H9 (cell line): Measurements from ENCODE around the gene DLEC1. TPM values are rescaled to one million over a fixed set of nuclear protein-coding genes. Genes with fewer than 3 reads are reported as not detected.

Experiments used
- DNase-seq: peaks from one replicate; pipeline ENCODE4 v3.0.0-alpha.2; 2017
- H2AFZ ChIP-seq: one replicate; pipeline ENCODE4 v1.6.1; 2013; ENCODE audit warnings: mild to moderate bottlenecking, low read length, control low read depth, moderate library complexity
- H2AK5ac ChIP-seq: 2 replicates; pipeline ENCODE4 v1.6.1; 2013; ENCODE audit warnings: low read length, control low read depth, mixed read lengths; ENCODE audit not compliant: insufficient read length
- H2BK120ac ChIP-seq: one replicate; pipeline ENCODE4 v1.6.1; 2013; ENCODE audit warnings: low read depth, mild to moderate bottlenecking, low read length, control low read depth, inconsistent platforms; ENCODE audit not compliant: poor library complexity, severe bottlenecking
- H2BK12ac ChIP-seq: 2 replicates; pipeline ENCODE4 v1.6.1; 2013; ENCODE audit warnings: low read length, control low read depth, mixed read lengths, low read depth; ENCODE audit not compliant: insufficient read length
- H2BK15ac ChIP-seq: 2 replicates; pipeline ENCODE4 v1.6.1; 2013; ENCODE audit warnings: low read depth, low read length, control low read depth
- H2BK20ac ChIP-seq: one replicate; pipeline ENCODE4 v1.6.1; 2013; ENCODE audit warnings: low read depth, mild to moderate bottlenecking, low read length, control low read depth, inconsistent platforms; ENCODE audit not compliant: poor library complexity, severe bottlenecking
- H2BK5ac ChIP-seq: 2 replicates; pipeline ENCODE4 v1.6.1; 2013; ENCODE audit warnings: low read length, control low read depth, mixed read lengths; ENCODE audit not compliant: insufficient read length
- H3K14ac ChIP-seq: 2 replicates; pipeline ENCODE4 v1.6.1; 2013; ENCODE audit warnings: low read length, control low read depth; ENCODE audit not compliant: insufficient read depth
- H3K18ac ChIP-seq: 2 replicates; pipeline ENCODE4 v1.6.1; 2013; ENCODE audit warnings: low read depth, mild to moderate bottlenecking, mixed read lengths, low read length, control low read depth; ENCODE audit not compliant: insufficient read length
- H3K23ac ChIP-seq: 2 replicates; pipeline ENCODE4 v1.6.1; 2013; ENCODE audit warnings: low read length, control low read depth, mixed read lengths, low read depth; ENCODE audit not compliant: insufficient read length
- H3K23me2 ChIP-seq: 2 replicates; pipeline ENCODE4 v1.6.1; 2013; ENCODE audit warnings: low read depth, mild to moderate bottlenecking, mixed read lengths, low read length, control low read depth; ENCODE audit not compliant: insufficient read length, poor library complexity, severe bottlenecking
- H3K27ac ChIP-seq: 2 replicates; pipeline ENCODE4 v1.5.1; 2013; ENCODE audit warnings: low read length, control low read depth, mixed read lengths, low read depth; ENCODE audit not compliant: insufficient read length
- H3K27me3 ChIP-seq: 2 replicates; pipeline ENCODE4 v1.6.1; 2013; ENCODE audit warnings: low read length, control low read depth, inconsistent platforms; ENCODE audit not compliant: insufficient read depth
- H3K4ac ChIP-seq: 2 replicates; pipeline ENCODE4 v1.6.1; 2013; ENCODE audit warnings: low read depth, mild to moderate bottlenecking, control low read depth, inconsistent platforms, low read length, moderate library complexity
- H3K4me1 ChIP-seq: 2 replicates; pipeline ENCODE4 v1.6.1; 2013; ENCODE audit warnings: low read length, control low read depth, inconsistent platforms; ENCODE audit not compliant: insufficient read depth
- H3K4me2 ChIP-seq: 2 replicates; pipeline ENCODE4 v1.6.1; 2013; ENCODE audit warnings: low read length, control low read depth, mixed read lengths; ENCODE audit not compliant: insufficient read length, insufficient read depth
- H3K56ac ChIP-seq: 2 replicates; pipeline ENCODE4 v1.6.1; 2013; ENCODE audit warnings: low read depth, mild to moderate bottlenecking, mixed read lengths, low read length, control low read depth; ENCODE audit not compliant: insufficient read length
- H3K79me1 ChIP-seq: 2 replicates; pipeline ENCODE4 v1.6.1; 2013; ENCODE audit warnings: low read depth, mild to moderate bottlenecking, moderate library complexity, low read length, control low read depth, inconsistent platforms; ENCODE audit not compliant: insufficient read depth, poor library complexity, severe bottlenecking
- H3K79me2 ChIP-seq: 2 replicates; pipeline ENCODE4 v1.6.1; 2013; ENCODE audit warnings: low read length, control low read depth, inconsistent platforms; ENCODE audit not compliant: insufficient read depth
- H3K9ac ChIP-seq: 2 replicates; pipeline ENCODE4 v1.6.1; 2013; ENCODE audit warnings: low read length, control low read depth, mixed read lengths; ENCODE audit not compliant: insufficient read length; ENCODE audit errors: extremely low read depth
- H3K9me3 ChIP-seq: one replicate; pipeline ENCODE4 v1.6.1; 2013; ENCODE audit warnings: low read depth, low read length, inconsistent platforms; ENCODE audit not compliant: control insufficient read depth
- H3T11ph ChIP-seq: one replicate; pipeline ENCODE4 v1.6.1; 2013; ENCODE audit warnings: mild to moderate bottlenecking, low read length, control low read depth, inconsistent platforms
- H4K20me1 ChIP-seq: one replicate; pipeline ENCODE4 v1.6.1; 2013; ENCODE audit not compliant: control insufficient read depth, insufficient read length, insufficient read depth
- H4K5ac ChIP-seq: 2 replicates; pipeline ENCODE4 v1.6.1; 2013; ENCODE audit warnings: low read depth, mild to moderate bottlenecking, mixed read lengths, low read length, control low read depth; ENCODE audit not compliant: insufficient read length
- H4K8ac ChIP-seq: replicated peaks from 2 replicates; pipeline ENCODE4 v1.6.1; 2013; ENCODE audit warnings: low read length, control low read depth, mixed read lengths, low read depth; ENCODE audit not compliant: insufficient read length
- H4K91ac ChIP-seq: 2 replicates; pipeline ENCODE4 v1.6.1; 2013; ENCODE audit warnings: low read depth, mild to moderate bottlenecking, moderate library complexity, mixed read lengths, low read length, control low read depth; ENCODE audit not compliant: insufficient read length
- H3K27ac Mint-ChIP-seq, 3 experiments: 2 replicates in 2 of 3; 3 replicates in 1 of 3; pipeline ENCODE4 v1.8.0; 2020 to 2021; ENCODE audit warnings: mixed read lengths in 3 of 3, mild to moderate bottlenecking in 1 of 3, moderate library complexity in 1 of 3
- H3K27me3 Mint-ChIP-seq: 2 replicates; pipeline ENCODE4 v1.8.0; 2021; ENCODE audit warnings: low read depth, mild to moderate bottlenecking, moderate library complexity, mixed read lengths
- H3K36me3 Mint-ChIP-seq, 3 experiments: 2 replicates in 2 of 3; 3 replicates in 1 of 3; pipeline ENCODE4 v1.8.0; 2020 to 2021; ENCODE audit warnings: low read depth in 3 of 3, mixed read lengths in 3 of 3; ENCODE audit not compliant: insufficient read depth in 1 of 3
- H3K4me1 Mint-ChIP-seq, 2 experiments: 2 replicates each; pipeline ENCODE4 v1.8.0; 2020; ENCODE audit warnings: mixed read lengths in 2 of 2
- H3K4me3 Mint-ChIP-seq, 2 experiments: 2 replicates in 1 of 2; 3 replicates in 1 of 2; pipeline ENCODE4 v1.8.0; 2020 to 2021; ENCODE audit warnings: mild to moderate bottlenecking in 2 of 2, mixed read lengths in 2 of 2, moderate library complexity in 1 of 2
- H3K9me3 Mint-ChIP-seq, 2 experiments: 2 replicates in 1 of 2; 3 replicates in 1 of 2; pipeline ENCODE4 v1.8.0; 2020; ENCODE audit warnings: mild to moderate bottlenecking in 2 of 2, mixed read lengths in 2 of 2, moderate library complexity in 1 of 2
- CTCF ChIP-seq: fragments of 200-600 bp; sonication (generic); conservative IDR thresholded peaks from 3 replicates; pipeline ENCODE4 v1.8.0; 2021; ENCODE audit warnings: antibody characterized with exemption, mild to moderate bottlenecking
- WGBS: extraction: QIAGEN DNeasy Blood & Tissue Kit; methylation state at CpG from one replicate; pipeline ENCODE4 v1.1.7; 2013; ENCODE audit warnings: missing lambda C conversion rate, low lambda C conversion rate, mixed read lengths; ENCODE audit not compliant: insufficient read length; ENCODE audit errors: extremely low coverage; 5-methylcytosine and 5-hydroxymethylcytosine counted together
- total RNA-seq: library from RNA; stranded (reverse); gene quantifications from 2 replicates; pipeline ENCODE4 v1.2.1, GENCODE V29; 2021

DLEC1 gene
- total RNA-seq, 1 experiment from 2014 or later: 2.1 TPM

DNA sequence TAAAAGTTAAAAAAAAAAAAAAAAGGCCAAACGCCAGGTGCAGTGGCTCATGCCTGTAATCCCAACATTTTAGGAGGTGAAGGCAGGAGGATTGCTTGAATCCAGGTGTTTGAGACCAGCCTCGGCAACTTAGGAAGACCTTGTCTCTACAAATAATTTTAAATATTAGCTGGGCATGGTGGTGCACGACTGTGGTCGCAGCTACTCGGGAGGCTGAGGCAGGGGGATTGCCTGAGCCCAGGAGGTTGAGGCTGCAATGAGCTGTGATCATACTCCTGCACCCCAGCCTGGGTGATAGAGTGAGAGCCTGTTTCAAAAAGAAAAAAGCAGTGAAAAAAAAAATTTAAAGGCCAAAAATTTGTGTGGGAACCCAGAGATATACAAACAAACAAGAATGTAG is 2.7 kb upstream of the DLEC1 start:
- H4K91ac ChIP-seq: no peak overlapping the region
- H3K18ac ChIP-seq: no peak overlapping the region
- no peaks in the 10 kb centered on the region for H4K20me1 ChIP-seq
- no peak overlapping the region for H4K8ac ChIP-seq
- no peak overlapping the region for H4K5ac ChIP-seq
- no peak overlapping the region for H3K27ac ChIP-seq
- H3K4ac ChIP-seq: no peak overlapping the region
- no peak overlapping the region for H2AFZ ChIP-seq
- H2BK5ac ChIP-seq: no peak overlapping the region
- no peak overlapping the region for H2AK5ac ChIP-seq
- Mint-ChIP-seq H3K4me1 (peaks cover 10 to 15% of the 10 kb centered on the region in 2 experiments), H3K27me3 (peaks cover 51% of the 10 kb centered on the region), H3K27ac (no peak overlapping the region), H3K4me3 (no peak overlapping the region), H3K9me3 (no peaks in the 10 kb centered on the region), H3K36me3 (no peaks in the 10 kb centered on the region)
- H3K9ac ChIP-seq: no peak overlapping the region
- no peak overlapping the region for H3K56ac ChIP-seq
- H3K79me1 ChIP-seq: no peaks in the 10 kb centered on the region
- no peak overlapping the region for H2BK12ac ChIP-seq
- no peaks in the 10 kb centered on the region for H3K79me2 ChIP-seq
- H2BK20ac ChIP-seq: no peak overlapping the region
- no peak overlapping the region for H3K23ac ChIP-seq
- no CpG with 5 or more reads among the region's 5 CpGs for WGBS
- no peak overlapping the region for H3K4me2 ChIP-seq
- H3K4me1 ChIP-seq: no peaks in the 10 kb centered on the region; the same call in 1 of the 2 replicates
- H3K23me2 ChIP-seq: peaks cover 10% of the 10 kb centered on the region
- no peak overlapping the region for H2BK15ac ChIP-seq
- no peak overlapping the region for H3T11ph ChIP-seq
- H3K9me3 ChIP-seq: no peaks in the 10 kb centered on the region
- no peak overlapping the region for H3K14ac ChIP-seq
- no peak overlapping the region for H2BK120ac ChIP-seq
- peaks cover 6% of the 10 kb centered on the region; the same call in 1 of the 2 replicates for H3K27me3 ChIP-seq
- DNase-seq: no peak
- no peak for TF ChIP-seq CTCF
